ENCODE results near the gene SNX27.

GRCh38 chr1:151741516-151741915 lies 129.7 kb downstream of the SNX27 start:
- TF ChIP-seq, protein P1, sequence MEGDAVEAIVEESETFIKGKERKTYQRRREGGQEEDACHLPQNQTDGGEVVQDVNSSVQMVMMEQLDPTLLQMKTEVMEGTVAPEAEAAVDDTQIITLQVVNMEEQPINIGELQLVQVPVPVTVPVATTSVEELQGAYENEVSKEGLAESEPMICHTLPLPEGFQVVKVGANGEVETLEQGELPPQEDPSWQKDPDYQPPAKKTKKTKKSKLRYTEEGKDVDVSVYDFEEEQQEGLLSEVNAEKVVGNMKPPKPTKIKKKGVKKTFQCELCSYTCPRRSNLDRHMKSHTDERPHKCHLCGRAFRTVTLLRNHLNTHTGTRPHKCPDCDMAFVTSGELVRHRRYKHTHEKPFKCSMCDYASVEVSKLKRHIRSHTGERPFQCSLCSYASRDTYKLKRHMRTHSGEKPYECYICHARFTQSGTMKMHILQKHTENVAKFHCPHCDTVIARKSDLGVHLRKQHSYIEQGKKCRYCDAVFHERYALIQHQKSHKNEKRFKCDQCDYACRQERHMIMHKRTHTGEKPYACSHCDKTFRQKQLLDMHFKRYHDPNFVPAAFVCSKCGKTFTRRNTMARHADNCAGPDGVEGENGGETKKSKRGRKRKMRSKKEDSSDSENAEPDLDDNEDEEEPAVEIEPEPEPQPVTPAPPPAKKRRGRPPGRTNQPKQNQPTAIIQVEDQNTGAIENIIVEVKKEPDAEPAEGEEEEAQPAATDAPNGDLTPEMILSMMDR (IDR thresholded peaks at IDR 0.05 in 4 of 5, conservative IDR thresholded peaks at IDR 0.05 in 1 of 5): no peak
- TF ChIP-seq POLR2A (IDR thresholded peaks at IDR 0.05): no peak

Measured in gastrocnemius medialis (tissue), 4 donors.